ENCODE measurements around the gene CCNK. TPM values are rescaled to one million over a fixed set of nuclear protein-coding genes. Genes with fewer than 3 reads are reported as not detected.
A peak's percentile ranks its signal among the peaks of the same experiment; 100 is the strongest.

CCNK gene
- total and polyA plus RNA-seq, 4 experiments from 2014 or later: 7.0 to 83.4 (median 48.6) TPM

GRCh38 chr14:99479906-99480869 lies 1.0 kb upstream of the CCNK start, which contains the start of gene SETD3:
Gene SETD3, minus strand, starts transcription at chr14:99480859. Its CDS starts 15,054 bp downstream, at chr14:99465805.
- Mint-ChIP-seq H3K9me3 (no peaks in the 10 kb centered on the region), H3K4me3 (peak within 1 kb of the TSS; percentile 96 to 99 (median 98)), H3K4me1 (peaks cover 40 to 82% (median 62%) of the 10 kb centered on the region in 4 donors), H3K36me3 (peaks cover 0 to 14% of the 10 kb centered on the region in 2 donors), H3K27ac (peak within 1 kb of the TSS; percentile 98 to 99 (median 99)), H3K27me3 (no peaks in the 10 kb centered on the region)
- Histone ChIP-seq H3K27me3 (ENCODE audit: insufficient read depth, low read length) (no peaks in the 10 kb centered on the region), H3K4me3 (ENCODE audit: low read length in 2 of 2) (peak within 1 kb of the TSS; percentile 88 to 97), H3K4me1 (ENCODE audit: insufficient read depth, low read length) (peaks cover 61% of the 10 kb centered on the region), H3K9me3 (ENCODE audit: control insufficient read depth in 1 of 2, low read length in 2 of 2) (no peaks in the 10 kb centered on the region), H3K36me3 (ENCODE audit: insufficient read depth, low read length) (no peaks in the 10 kb centered on the region), H3K27ac (ENCODE audit: low read depth, low read length) (peak within 1 kb of the TSS; percentile 98)
- ChIA-PET CTCF (ENCODE audit: partially characterized antibody) (interaction anchor here (0.8 to 1.5 kb wide), 4 partner anchors 12 to 204 kb away, joined by 3 to 5 read pairs (median 3); partner anchors contain the start of gene CYP46A1), POLR2A (ENCODE audit: partially characterized antibody) (interaction anchor here (0.6 to 3.3 kb wide), 19 partner anchors 11 to 1478 kb away, joined by 3 to 41 read pairs (median 4); partner anchors contain the start of genes CCDC85C and CYP46A1)
- DNase-seq: peak; percentile 2 to 56 (median 18)
- intact Hi-C loops (cut with micrococcal nuclease): loop anchor here (5.0 to 10.0 kb wide), 2 partner anchors 587 to 755 kb away; partner anchors contain the start of genes EVL and YY1

GRCh38 chr14:99481745-99482099 lies 513 bp downstream of the CCNK start:
- Histone ChIP-seq H3K27me3 (ENCODE audit: insufficient read depth, low read length) (no peaks in the 10 kb centered on the region), H3K9me3 (ENCODE audit: control insufficient read depth in 1 of 2, low read length in 2 of 2) (no peaks in the 10 kb centered on the region), H3K4me1 (ENCODE audit: insufficient read depth, low read length) (peaks cover 73% of the 10 kb centered on the region), H3K27ac (ENCODE audit: low read depth, low read length) (peak overlapping the region; percentile 98), H3K36me3 (ENCODE audit: insufficient read depth, low read length) (no peaks in the 10 kb centered on the region), H3K4me3 (ENCODE audit: low read length in 2 of 2) (peak overlapping the region; percentile 88 to 97)
- Mint-ChIP-seq H3K9me3 (peaks cover 0 to 1% (median 0%) of the 10 kb centered on the region in 8 donors), H3K36me3 (peaks cover 0 to 14% of the 10 kb centered on the region in 2 donors), H3K4me1 (peaks cover 44 to 84% (median 66%) of the 10 kb centered on the region in 4 donors), H3K4me3 (peak overlapping the region; percentile 94 to 99 (median 98)), H3K27ac (peak overlapping the region; percentile 98 to 99 (median 99)), H3K27me3 (no peaks in the 10 kb centered on the region)
- peak in 3 of 5 donors; percentile 18 to 63 (median 39) for DNase-seq
- CTCF ChIA-PET (ENCODE audit: partially characterized antibody): interaction anchor here (1.0 to 1.5 kb wide), 3 partner anchors 66 to 207 kb away, joined by 3 to 5 read pairs (median 3); partner anchors contain the start of gene CYP46A1
- POLR2A ChIA-PET (ENCODE audit: partially characterized antibody): interaction anchor here (0.6 to 3.3 kb wide), 8 partner anchors 9 to 220 kb away, joined by 3 to 41 read pairs (median 6); partner anchors contain the start of genes CCDC85C and CYP46A1
- intact Hi-C loops (cut with micrococcal nuclease): loop anchor here (1.0 to 10.0 kb wide), 4 partner anchors 123 to 753 kb away; partner anchors contain the start of genes CCDC85C, CYP46A1, EVL and YY1

DNA sequence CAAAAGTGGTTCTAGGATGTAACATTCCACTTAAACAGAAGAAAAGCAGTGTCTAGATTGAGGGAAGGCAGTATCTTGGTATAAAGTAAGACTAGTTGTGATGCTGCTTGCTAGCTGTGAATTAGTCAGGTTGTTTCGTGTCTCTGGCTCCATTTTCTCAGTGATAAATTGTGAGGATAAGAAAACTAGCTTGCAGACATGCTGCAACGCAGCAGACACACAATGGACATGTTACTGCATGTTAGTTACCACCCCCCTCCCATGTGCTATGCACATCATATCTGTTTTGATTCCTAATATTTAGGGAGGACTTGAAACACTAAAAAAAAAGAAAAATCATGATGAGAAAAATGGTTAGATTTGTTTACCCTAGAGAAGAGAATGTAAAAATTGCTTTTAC lies 2.9 kb downstream of the CCNK start:
- Histone ChIP-seq H3K27ac (ENCODE audit: low read depth, low read length) (no peak overlapping the region), H3K36me3 (ENCODE audit: insufficient read depth, low read length) (no peaks in the 10 kb centered on the region), H3K27me3 (ENCODE audit: insufficient read depth, low read length) (no peaks in the 10 kb centered on the region), H3K4me3 (ENCODE audit: low read length in 2 of 2) (no peak overlapping the region), H3K9me3 (ENCODE audit: control insufficient read depth in 1 of 2, low read length in 2 of 2) (no peaks in the 10 kb centered on the region), H3K4me1 (ENCODE audit: insufficient read depth, low read length) (peaks cover 73% of the 10 kb centered on the region)
- DNase-seq: no peak
- ChIA-PET CTCF (ENCODE audit: partially characterized antibody) (no interaction called here), POLR2A (ENCODE audit: partially characterized antibody) (no interaction called here)
- Mint-ChIP-seq H3K4me3 (peak overlapping the region in 2 of 8 donors; percentile 0 to 40), H3K9me3 (peaks cover 0 to 1% (median 0%) of the 10 kb centered on the region in 8 donors), H3K36me3 (peaks cover 0 to 13% of the 10 kb centered on the region in 2 donors), H3K27me3 (no peaks in the 10 kb centered on the region), H3K27ac (peak overlapping the region in 3 of 7 donors; percentile 13 to 98 (median 20)), H3K4me1 (peaks cover 44 to 84% (median 64%) of the 10 kb centered on the region in 4 donors)
- intact Hi-C loops (cut with micrococcal nuclease): loop anchor here (5.0 to 10.0 kb wide), 2 partner anchors 583 to 751 kb away; partner anchors contain the start of genes EVL and YY1

GRCh38 chr14:99497341-99497740 lies 16.1 kb downstream of the CCNK start:
- H3K36me3 ChIP-seq (ENCODE audit: insufficient read depth, low read length): peaks cover 86% of the 10 kb centered on the region

DNA sequence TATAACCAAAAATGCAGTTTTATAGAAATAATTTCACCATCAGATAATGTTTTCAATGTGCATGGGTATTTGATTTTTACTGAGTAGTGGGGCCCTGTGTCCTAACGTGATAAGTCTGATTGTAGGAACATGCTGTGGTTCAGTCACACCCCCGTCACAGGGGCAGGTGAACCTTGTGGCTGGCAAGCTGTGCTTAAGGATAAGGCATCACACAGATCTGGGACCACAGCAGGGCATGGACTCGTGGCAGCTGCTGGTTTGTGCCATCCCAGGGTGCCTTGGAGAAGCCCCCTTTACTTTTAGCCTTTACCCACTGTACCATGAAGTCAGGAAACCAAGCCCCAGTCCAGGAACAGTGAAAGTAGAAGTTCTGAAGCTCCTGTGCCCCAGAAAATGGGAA lies 16.7 kb downstream of the CCNK start:
- no peak overlapping the region for H3K4me3 Mint-ChIP-seq
- peaks cover 0 to 2% (median 0%) of the 10 kb centered on the region in 8 donors for H3K9me3 Mint-ChIP-seq
- H3K9me3 ChIP-seq (ENCODE audit: control insufficient read depth in 1 of 2, low read length in 2 of 2): no peaks in the 10 kb centered on the region
- peaks cover 6 to 9% (median 7%) of the 10 kb centered on the region in 4 donors for H3K4me1 Mint-ChIP-seq
- no peaks in the 10 kb centered on the region for H3K27me3 ChIP-seq (ENCODE audit: insufficient read depth, low read length)
- H3K36me3 ChIP-seq (ENCODE audit: insufficient read depth, low read length): peaks cover 87% of the 10 kb centered on the region
- H3K27me3 Mint-ChIP-seq: no peaks in the 10 kb centered on the region
- H3K27ac Mint-ChIP-seq: peak overlapping the region in 3 of 7 donors; percentile 23 to 72 (median 48)
- POLR2A ChIA-PET (ENCODE audit: partially characterized antibody): no interaction called here
- peaks cover 65 to 82% of the 10 kb centered on the region in 2 donors for H3K36me3 Mint-ChIP-seq
- no peak for DNase-seq
- no peaks in the 10 kb centered on the region for H3K4me1 ChIP-seq (ENCODE audit: insufficient read depth, low read length)
- intact Hi-C loops (cut with micrococcal nuclease): no loop called here
- no peak overlapping the region for H3K4me3 ChIP-seq (ENCODE audit: low read length in 2 of 2)
- H3K27ac ChIP-seq (ENCODE audit: low read depth, low read length): no peak overlapping the region
- CTCF ChIA-PET (ENCODE audit: partially characterized antibody): no interaction called here

More at GRCh38 chr14:99497341-99497740, 16.1 kb downstream of the CCNK start:
- intact Hi-C loops (cut with micrococcal nuclease): no loop called here
- DNase-seq: no peak
- H3K4me3 Mint-ChIP-seq: no peak overlapping the region
- peaks cover 0 to 2% (median 0%) of the 10 kb centered on the region in 8 donors for H3K9me3 Mint-ChIP-seq
- peak overlapping the region in 1 of 7 donors; percentile 15 for H3K27ac Mint-ChIP-seq
- no peak overlapping the region for H3K4me3 ChIP-seq (ENCODE audit: low read length in 2 of 2)
- H3K27ac ChIP-seq (ENCODE audit: low read depth, low read length): no peak overlapping the region
- no peaks in the 10 kb centered on the region for H3K27me3 Mint-ChIP-seq
- no peaks in the 10 kb centered on the region for H3K27me3 ChIP-seq (ENCODE audit: insufficient read depth, low read length)
- peaks cover 6 to 12% (median 8%) of the 10 kb centered on the region in 4 donors for H3K4me1 Mint-ChIP-seq
- CTCF ChIA-PET (ENCODE audit: partially characterized antibody): no interaction called here
- peaks cover 63 to 84% of the 10 kb centered on the region in 2 donors for H3K36me3 Mint-ChIP-seq
- POLR2A ChIA-PET (ENCODE audit: partially characterized antibody): no interaction called here
- no peaks in the 10 kb centered on the region for H3K4me1 ChIP-seq (ENCODE audit: insufficient read depth, low read length)
- no peaks in the 10 kb centered on the region for H3K9me3 ChIP-seq (ENCODE audit: control insufficient read depth in 1 of 2, low read length in 2 of 2)

DNA sequence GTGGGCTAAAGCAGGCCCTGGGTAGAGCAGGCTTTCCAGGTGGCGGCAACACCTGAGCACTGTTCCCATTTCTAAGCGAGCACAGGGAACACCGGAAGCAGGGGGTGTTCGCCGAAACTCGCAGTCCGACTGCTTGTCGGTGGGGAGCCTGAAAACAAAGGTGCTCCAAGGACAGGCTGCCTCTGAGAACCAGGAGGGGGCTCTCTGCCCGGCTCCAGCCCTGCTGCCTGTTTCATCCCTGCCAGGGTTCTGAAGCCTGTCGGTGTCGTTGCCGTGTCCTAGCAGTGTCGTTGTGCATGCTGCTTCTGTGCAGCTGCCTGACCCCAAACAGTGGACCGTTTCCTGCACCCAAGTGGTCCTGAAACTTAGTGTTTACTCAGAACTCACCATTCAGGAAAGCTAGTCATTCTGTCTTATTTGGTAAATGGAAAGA lies 21.8 kb downstream of the CCNK start:
- ChIA-PET POLR2A (ENCODE audit: partially characterized antibody) (no interaction called here), CTCF (ENCODE audit: partially characterized antibody) (no interaction called here)
- intact Hi-C loops (cut with micrococcal nuclease): no loop called here

More for the DNA sequence above, 21.8 kb downstream of the CCNK start:
- Mint-ChIP-seq H3K36me3 (peaks cover 74 to 89% of the 10 kb centered on the region in 2 donors), H3K4me1 (no peaks in the 10 kb centered on the region), H3K4me3 (no peak overlapping the region), H3K9me3 (peaks cover 0 to 2% (median 0%) of the 10 kb centered on the region in 8 donors), H3K27me3 (no peaks in the 10 kb centered on the region), H3K27ac (peak overlapping the region in 2 of 7 donors; percentile 44 to 81)
- DNase-seq: no peak
- no peak overlapping the region for H3K4me3 ChIP-seq (ENCODE audit: low read length in 2 of 2)
- no peaks in the 10 kb centered on the region for H3K27me3 ChIP-seq (ENCODE audit: insufficient read depth, low read length)
- peaks cover 92% of the 10 kb centered on the region for H3K36me3 ChIP-seq (ENCODE audit: insufficient read depth, low read length)
- H3K9me3 ChIP-seq (ENCODE audit: control insufficient read depth in 1 of 2, low read length in 2 of 2): no peaks in the 10 kb centered on the region
- H3K4me1 ChIP-seq (ENCODE audit: insufficient read depth, low read length): no peaks in the 10 kb centered on the region
- no peak overlapping the region for H3K27ac ChIP-seq (ENCODE audit: low read depth, low read length)

Measured in CD4-positive, alpha-beta memory T cell (primary cell).